Lower lobe of right lung (tissue), 2 donors: ENCODE measurements around the gene HCN2. TPM values are rescaled to one million over a fixed set of nuclear protein-coding genes. Genes with fewer than 3 reads are reported as not detected.

Experiments
- ATAC-seq, 2 donors: fragments of 200-7000 bp; cut with Tn5 transposase; one replicate each; pipeline ENCODE4 v1.9.1; 2020 to 2022; ENCODE audit warnings: mild to moderate bottlenecking in 2 of 2, moderate library complexity in 2 of 2
- DNase-seq: peaks from one replicate; pipeline ENCODE4 v3.0.0-alpha.2; 2020
- H3K27ac ChIP-seq: fragments of 200-600 bp; one replicate; pipeline ENCODE4 v1.8.0; 2022
- H3K27me3 ChIP-seq: fragments of 200-600 bp; one replicate; pipeline ENCODE4 v1.8.0; 2022; ENCODE audit warnings: low read depth
- H3K36me3 ChIP-seq: fragments of 200-600 bp; one replicate; pipeline ENCODE4 v1.8.0; 2022; ENCODE audit warnings: mild to moderate bottlenecking
- H3K4me1 ChIP-seq: fragments of 200-600 bp; one replicate; pipeline ENCODE4 v1.8.0; 2022
- H3K4me3 ChIP-seq: fragments of 200-600 bp; one replicate; pipeline ENCODE4 v1.8.0; 2022; ENCODE audit warnings: mild to moderate bottlenecking
- H3K9me3 ChIP-seq: fragments of 200-600 bp; one replicate; pipeline ENCODE4 v1.8.0; 2022
- intact Hi-C: fragments of 100-400 bp; cut with DNase I; formaldehyde crosslinking; loops from one replicate; pipeline ENCODE4 v1.11.0; 2022
- total RNA-seq: library from RNA; stranded (reverse); fragmentation: NEBNext Ultra II Directional; extraction: Animal tissue kit (Norgen Biotek cat#: 25700); gene quantifications from one replicate; pipeline ENCODE4 v1.2.1, GENCODE V29; 2021
- TF ChIP-seq, protein P1 (sequence below): fragments of 200-600 bp; IDR thresholded peaks from one replicate; pipeline ENCODE4 v1.8.0; 2022; ENCODE audit warnings: antibody characterized with exemption, mild to moderate bottlenecking
- donor health status: DM: no; HTN: yes; CAD: no; lungs with severe emphysema.

HCN2 gene
- total RNA-seq, 1 donor from 2014 or later: 0.24 TPM

DNA sequence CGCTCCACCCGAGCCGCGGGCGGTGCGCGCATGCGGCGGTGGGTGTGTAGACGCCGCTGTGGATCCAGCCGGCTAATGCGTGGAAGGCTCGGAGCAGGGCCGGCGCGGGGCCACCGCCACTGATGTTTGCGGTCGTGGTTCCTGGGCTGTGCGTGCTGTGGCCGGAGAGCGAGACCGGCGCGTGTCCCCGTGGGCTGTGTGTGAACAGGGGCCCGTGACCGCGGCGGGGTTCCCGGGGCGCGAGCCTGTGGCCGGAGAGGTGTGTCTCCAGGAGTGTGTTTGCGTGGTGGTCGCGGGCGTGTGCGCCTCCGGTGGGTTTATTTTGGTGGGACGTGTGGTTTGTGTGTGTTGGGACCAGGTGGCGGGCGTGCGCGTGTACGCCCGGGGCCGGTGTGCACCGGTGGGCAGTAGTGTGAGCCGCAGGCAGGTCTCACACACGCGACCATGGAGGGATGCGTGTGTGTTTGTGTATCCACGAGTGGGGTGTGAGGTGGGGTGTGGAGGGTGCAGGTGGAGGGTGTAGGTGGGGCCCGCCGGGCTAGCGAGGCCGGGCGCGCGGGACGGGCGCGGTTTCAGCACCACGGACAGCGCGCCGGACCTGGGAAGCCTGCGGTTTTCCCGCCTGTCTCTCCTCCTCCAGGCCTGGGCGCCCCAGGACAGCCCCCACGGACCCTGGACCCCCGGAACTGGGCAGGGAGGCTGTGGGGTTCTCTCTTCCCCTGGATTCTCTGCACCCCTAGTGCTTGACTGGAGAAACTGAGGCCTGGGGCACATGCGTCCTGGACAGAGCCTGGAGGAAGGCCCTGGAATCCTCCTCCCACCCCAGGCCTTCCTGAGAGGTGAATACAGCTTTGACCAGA, 1.6 kb downstream of the HCN2 start:
- Histone ChIP-seq H3K27ac (no peak overlapping the region), H3K4me1 (peaks cover 16% of the 10 kb centered on the region), H3K27me3 (peaks cover 54% of the 10 kb centered on the region), H3K9me3 (no peaks in the 10 kb centered on the region), H3K4me3 (no peak overlapping the region), H3K36me3 (no peaks in the 10 kb centered on the region)
- ATAC-seq (peak; percentile 15 to 47), DNase-seq (no peak)
- TF ChIP-seq, protein P1, sequence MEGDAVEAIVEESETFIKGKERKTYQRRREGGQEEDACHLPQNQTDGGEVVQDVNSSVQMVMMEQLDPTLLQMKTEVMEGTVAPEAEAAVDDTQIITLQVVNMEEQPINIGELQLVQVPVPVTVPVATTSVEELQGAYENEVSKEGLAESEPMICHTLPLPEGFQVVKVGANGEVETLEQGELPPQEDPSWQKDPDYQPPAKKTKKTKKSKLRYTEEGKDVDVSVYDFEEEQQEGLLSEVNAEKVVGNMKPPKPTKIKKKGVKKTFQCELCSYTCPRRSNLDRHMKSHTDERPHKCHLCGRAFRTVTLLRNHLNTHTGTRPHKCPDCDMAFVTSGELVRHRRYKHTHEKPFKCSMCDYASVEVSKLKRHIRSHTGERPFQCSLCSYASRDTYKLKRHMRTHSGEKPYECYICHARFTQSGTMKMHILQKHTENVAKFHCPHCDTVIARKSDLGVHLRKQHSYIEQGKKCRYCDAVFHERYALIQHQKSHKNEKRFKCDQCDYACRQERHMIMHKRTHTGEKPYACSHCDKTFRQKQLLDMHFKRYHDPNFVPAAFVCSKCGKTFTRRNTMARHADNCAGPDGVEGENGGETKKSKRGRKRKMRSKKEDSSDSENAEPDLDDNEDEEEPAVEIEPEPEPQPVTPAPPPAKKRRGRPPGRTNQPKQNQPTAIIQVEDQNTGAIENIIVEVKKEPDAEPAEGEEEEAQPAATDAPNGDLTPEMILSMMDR: no peak
- intact Hi-C loops: no loop called here

DNA sequence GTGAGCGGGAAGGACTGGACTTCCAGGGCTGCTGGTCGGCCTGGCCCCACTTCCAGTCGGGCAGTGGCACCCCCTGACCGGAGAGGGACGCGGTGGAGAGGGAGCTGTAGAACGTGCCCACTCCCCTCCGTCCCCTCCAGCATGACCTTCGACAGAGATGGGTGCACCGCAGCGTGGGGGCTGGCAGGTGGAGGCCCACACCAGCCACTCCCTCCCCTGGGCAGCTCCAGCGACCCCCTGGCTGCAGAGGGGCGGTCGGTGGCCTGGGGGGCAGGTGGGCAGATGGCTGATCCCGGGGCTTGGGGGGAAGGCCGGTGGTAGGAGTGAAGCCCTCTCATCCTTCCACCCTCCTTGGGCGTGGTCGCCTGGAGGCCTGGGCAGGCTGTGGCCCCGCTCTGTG, 2.4 kb downstream of the HCN2 start:
- Histone ChIP-seq H3K27ac (no peak overlapping the region), H3K36me3 (no peaks in the 10 kb centered on the region), H3K9me3 (no peaks in the 10 kb centered on the region), H3K27me3 (peaks cover 56% of the 10 kb centered on the region), H3K4me3 (no peak overlapping the region), H3K4me1 (peaks cover 16% of the 10 kb centered on the region)
- intact Hi-C loops: no loop called here
- DNase-seq (no peak), ATAC-seq (no peak)
- TF ChIP-seq, protein P1: no peak

DNA sequence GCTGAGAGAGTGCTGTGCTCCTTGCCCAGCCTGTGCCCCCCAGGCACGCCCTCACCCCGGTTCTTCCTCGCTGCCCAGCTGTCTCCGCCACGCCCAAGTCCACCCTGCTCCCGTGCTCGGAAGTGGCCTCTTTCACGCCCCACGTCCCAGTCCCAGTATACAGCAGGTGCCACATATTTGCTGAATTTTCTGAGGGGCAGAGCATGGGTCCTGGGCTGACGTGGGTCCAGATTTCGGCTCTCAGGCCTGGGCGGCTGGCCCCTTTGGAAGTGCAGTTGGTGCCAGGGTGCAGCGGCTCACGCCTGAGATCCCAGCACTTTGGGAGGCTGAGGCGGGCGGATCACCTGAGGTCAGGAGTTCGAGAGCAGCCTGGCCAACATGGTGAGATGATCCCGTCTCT, 3.4 kb downstream of the HCN2 start:
- TF ChIP-seq, protein P1: no peak
- Histone ChIP-seq H3K4me3 (no peak overlapping the region), H3K36me3 (no peaks in the 10 kb centered on the region), H3K9me3 (no peaks in the 10 kb centered on the region), H3K4me1 (peaks cover 13% of the 10 kb centered on the region), H3K27me3 (peaks cover 51% of the 10 kb centered on the region), H3K27ac (no peak overlapping the region)
- DNase-seq (no peak), ATAC-seq (no peak)
- intact Hi-C loops: no loop called here

DNA sequence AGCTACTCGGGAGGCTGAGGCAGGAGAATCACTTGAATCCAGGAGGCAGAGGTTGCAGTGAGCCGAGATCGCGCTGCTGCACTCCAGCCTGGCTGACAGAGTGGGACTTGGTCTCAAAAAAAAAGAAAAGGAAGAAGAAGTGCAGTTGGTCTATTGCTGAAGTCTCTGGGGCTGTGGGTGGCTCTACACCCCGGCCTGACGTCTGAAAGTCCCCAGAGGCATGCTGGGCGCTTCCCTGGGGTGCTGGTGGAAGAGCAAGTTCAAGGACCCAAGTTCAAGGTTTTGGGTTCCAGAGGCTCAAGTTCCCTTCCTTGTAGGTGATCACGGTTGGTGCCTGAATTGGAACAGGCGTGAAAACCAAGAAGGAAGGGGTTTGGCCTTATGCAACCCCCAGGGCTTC, 3.8 kb downstream of the HCN2 start:
- DNase-seq (no peak), ATAC-seq (no peak)
- Histone ChIP-seq H3K4me3 (no peak overlapping the region), H3K9me3 (no peaks in the 10 kb centered on the region), H3K36me3 (no peaks in the 10 kb centered on the region), H3K27ac (no peak overlapping the region), H3K27me3 (peaks cover 47% of the 10 kb centered on the region), H3K4me1 (peaks cover 9% of the 10 kb centered on the region)
- TF ChIP-seq, protein P1: no peak
- intact Hi-C loops: no loop called here

DNA sequence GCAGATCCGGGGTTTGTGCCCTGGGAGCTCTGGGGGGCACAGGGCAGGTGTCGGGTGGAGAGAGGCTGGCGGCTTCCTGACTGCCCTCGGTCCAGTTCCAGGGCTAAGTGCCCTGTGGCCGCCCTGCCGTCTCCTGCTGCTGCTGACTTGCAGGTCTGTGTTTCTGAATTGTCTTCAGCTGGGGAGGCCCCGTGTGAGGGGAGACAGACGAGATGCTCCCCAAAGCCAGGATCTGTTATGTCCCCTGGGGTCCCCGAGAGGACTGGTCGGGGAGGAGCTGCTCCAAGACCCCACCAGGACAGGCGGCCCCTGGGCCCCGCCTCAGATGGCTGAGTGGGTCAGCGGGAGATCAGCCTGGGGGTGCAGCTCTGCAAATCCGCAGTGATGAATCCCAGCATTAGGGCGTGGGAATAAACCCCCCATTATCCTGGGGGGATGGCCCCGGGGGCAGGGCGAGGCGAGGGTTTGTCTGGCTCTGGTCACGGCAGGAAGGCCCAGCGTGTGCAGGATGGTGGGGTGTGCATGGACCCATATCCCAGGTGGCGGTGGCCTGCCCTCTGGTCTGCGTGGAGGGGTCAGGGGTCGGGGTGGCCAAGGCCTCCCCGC, 4.7 kb downstream of the HCN2 start:
- DNase-seq: no peak
- H3K27me3 ChIP-seq: peaks cover 38% of the 10 kb centered on the region
- intact Hi-C loops: no loop called here

More for the DNA sequence above, 4.7 kb downstream of the HCN2 start:
- no peaks in the 10 kb centered on the region for H3K36me3 ChIP-seq
- H3K9me3 ChIP-seq: no peaks in the 10 kb centered on the region
- H3K27ac ChIP-seq: no peak overlapping the region
- TF ChIP-seq, protein P1: no peak
- H3K4me1 ChIP-seq: peaks cover under 1% of the 10 kb centered on the region
- no peak for ATAC-seq
- no peak overlapping the region for H3K4me3 ChIP-seq
